K562 (cell line): Measurements from ENCODE around the gene SUSD3. TPM values are rescaled to one million over a fixed set of nuclear protein-coding genes. Genes with fewer than 3 reads are reported as not detected.

Experiments
- CHAMP1 ChIP-seq: fragments of 450-650 bp; IDR thresholded peaks from 2 replicates; pipeline ENCODE4 v1.6.1; 2016; ENCODE audit warnings: mild to moderate bottlenecking
- CLOCK ChIP-seq: fragments of 250-450 bp; sonication (Bioruptor Pico); IDR thresholded peaks from 2 replicates; pipeline ENCODE4 v1.4.0; 2020; ENCODE audit warnings: mild to moderate bottlenecking, moderate library complexity, borderline replicate concordance
- E2F3 ChIP-seq: fragments of 250-450 bp; sonication (Bioruptor Pico); IDR thresholded peaks from 2 replicates; pipeline ENCODE4 v1.4.0; 2020; ENCODE audit warnings: mild to moderate bottlenecking
- EGR1 ChIP-seq: fragments of 450-650 bp; conservative IDR thresholded peaks from 2 replicates; pipeline ENCODE4 v1.6.1; 2017; ENCODE audit warnings: mild to moderate bottlenecking
- GABPA ChIP-seq: fragments of 200-800 bp; sonication (Bioruptor generic); conservative IDR thresholded peaks from 2 replicates; pipeline ENCODE4 v1.6.1; 2016; ENCODE audit warnings: low read depth, missing genetic modification characterization, missing compliant biosample characterization
- NR2C2 ChIP-seq, 2 experiments: fragments of 200-800 bp in 1 of 2; sonication (Bioruptor generic) in 1 of 2; sonication (generic) in 1 of 2; formaldehyde crosslinking in 1 of 2; IDR thresholded peaks; 2 replicates each; pipeline versions ENCODE4 v1.6.1 to v1.8.0; 2016 to 2022; ENCODE audit warnings: mild to moderate bottlenecking in 1 of 2, missing compliant biosample characterization in 1 of 2, missing genetic modification characterization in 1 of 2, missing genetic modification reagents in 1 of 2
- SMAD4 ChIP-seq: fragments of 250-450 bp; sonication (Bioruptor Pico); conservative IDR thresholded peaks from 2 replicates; pipeline ENCODE4 v1.8.0; 2021; ENCODE audit warnings: inconsistent platforms, mild to moderate bottlenecking, moderate library complexity
- ZBTB9 ChIP-seq: fragments of 450-650 bp; formaldehyde crosslinking; IDR thresholded peaks from 2 replicates; pipeline ENCODE4 v1.4.0; 2020; ENCODE audit warnings: mild to moderate bottlenecking, moderate library complexity
- ZNF316 ChIP-seq: fragments of 450-650 bp; IDR thresholded peaks from 2 replicates; pipeline ENCODE4 v1.6.1; 2016
- ZNF318 ChIP-seq, 2 experiments: fragments of 450-650 bp; IDR thresholded peaks; 2 replicates each; pipeline ENCODE4 v1.6.1; 2016; ENCODE audit warnings: mild to moderate bottlenecking in 2 of 2, borderline replicate concordance in 1 of 2, low read depth in 1 of 2, moderate library complexity in 1 of 2
- polyA plus RNA-seq, 8 experiments: library from polyadenylated mRNA; depleted of rRNA in 4 of 8; stranded (reverse) in 5 of 8; unstranded in 3 of 8; fragments of >200 nt; fragmentation: Nextera tagmentation in 2 of 8; fragmentation: Illumina TruSeq in 1 of 8; extraction: Ambion mirVana in 2 of 8; extraction: Trizol in 1 of 8; gene quantifications; 2 replicates each; pipeline versions ENCODE4 v1.2.1 to v1.2.3, GENCODE V29; 2011 to 2014; ENCODE audit warnings: inconsistent platforms in 1 of 8, missing spikeins in 1 of 8
- total RNA-seq, 7 experiments: library from RNA; depleted of rRNA in 6 of 7; stranded (reverse); fragments of >200 nt in 6 of 7; fragmentation: Illumina TruSeq in 2 of 7; extraction: Trizol in 2 of 7; gene quantifications; 2 replicates each; pipeline versions ENCODE4 v1.2.1 to v1.2.3, GENCODE V29; 2011 to 2021; ENCODE audit warnings: low replicate concordance in 1 of 7

The SUSD3 gene
- total and polyA plus RNA-seq, 9 of the 15 experiments (the other 6 are each of a cell fraction or from before 2014, with no cell fraction given): 1.3 to 21.7 (median 11.4) TPM

- TF ChIP-seq CLOCK (peak; percentile 30; the same call in 1 of the 2 replicates), NR2C2 (CRISPR knock-in tag; IDR thresholded peaks at IDR 0.05) (no peak), NR2C2 (tag; IDR thresholded peaks at IDR 0.05) (peak; percentile 71; the same call in 1 of the 2 replicates), E2F3 (CRISPR knock-in tag) (peak; percentile 26; the same call in 1 of the 2 replicates), ZBTB9 (CRISPR knock-in tag) (0 out of 2 replicates have a peak, but pooled peaks have one; percentile 60), GABPA (tag) (peak; percentile 71), SMAD4 (CRISPR knock-in tag) (0 out of 2 replicates have a peak, but pooled peaks have one; percentile 32), CHAMP1 (no peak), ZNF318 (IDR thresholded peaks at IDR 0.05; ENCODE audit: borderline replicate concordance in 1 of 2, low read depth in 1 of 2) (no peak), EGR1 (0 out of 2 replicates have a peak, but pooled peaks have one; percentile 3), ZNF316 (peak; percentile 64)
Measured at GRCh38 chr9:93116072-93116961, 57.8 kb downstream of the SUSD3 start (continued).
